ENCODE data around the gene GPR180. TPM values are rescaled to one million over a fixed set of nuclear protein-coding genes. Genes with fewer than 3 reads are reported as not detected.

The GPR180 gene
- total and polyA plus RNA-seq, 4 donors: 6.4 to 19.4 (median 8.1) TPM

- H3K4me1 ChIP-seq (ENCODE audit: control insufficient read depth, insufficient read depth, low read length): no peaks in the 10 kb centered on the region
- H3K36me3 ChIP-seq (ENCODE audit: control insufficient read depth, insufficient read depth, low read length): no peaks in the 10 kb centered on the region
- no peak overlapping the region for H3K27ac ChIP-seq (ENCODE audit: low read depth, low read length)
- peaks cover 4% of the 10 kb centered on the region for H3K9me3 ChIP-seq (ENCODE audit: control insufficient read depth, insufficient read depth, low read length)
- peaks cover 6% of the 10 kb centered on the region for H3K27me3 ChIP-seq (ENCODE audit: control insufficient read depth, insufficient read depth, low read length)
- H3K4me3 ChIP-seq (ENCODE audit: low read depth, low read length): no peak overlapping the region
- no peak for DNase-seq (ENCODE audit: low read depth in 4 of 6, low spot score in 6 of 6)
Observed at GRCh38 chr13:94659598-94659946, 57.9 kb downstream of the GPR180 start.

GRCh38 chr13:94660695-94661326 lies 59.2 kb downstream of the GPR180 start:
- H3K27me3 ChIP-seq (ENCODE audit: control insufficient read depth, insufficient read depth, low read length): peaks cover 8% of the 10 kb centered on the region
- WGBS (ENCODE audit: insufficient coverage): 0% methylated on average over 1 of the region's 6 CpGs
- H3K27ac ChIP-seq (ENCODE audit: low read depth, low read length): no peak overlapping the region
- H3K4me1 ChIP-seq (ENCODE audit: control insufficient read depth, insufficient read depth, low read length): no peaks in the 10 kb centered on the region
- no peak overlapping the region for H3K4me3 ChIP-seq (ENCODE audit: low read depth, low read length)
- DNase-seq (ENCODE audit: low read depth in 4 of 6, low spot score in 6 of 6): peak in 2 of 6 donors; percentile 57 to 60
- H3K9me3 ChIP-seq (ENCODE audit: control insufficient read depth, insufficient read depth, low read length): peaks cover 4% of the 10 kb centered on the region
- no peaks in the 10 kb centered on the region for H3K36me3 ChIP-seq (ENCODE audit: control insufficient read depth, insufficient read depth, low read length)

- Histone ChIP-seq H3K27ac (ENCODE audit: low read depth, low read length) (no peak overlapping the region), H3K27me3 (ENCODE audit: control insufficient read depth, insufficient read depth, low read length) (peaks cover 8% of the 10 kb centered on the region), H3K36me3 (ENCODE audit: control insufficient read depth, insufficient read depth, low read length) (no peaks in the 10 kb centered on the region), H3K4me3 (ENCODE audit: low read depth, low read length) (no peak overlapping the region), H3K4me1 (ENCODE audit: control insufficient read depth, insufficient read depth, low read length) (no peaks in the 10 kb centered on the region), H3K9me3 (ENCODE audit: control insufficient read depth, insufficient read depth, low read length) (no peaks in the 10 kb centered on the region)
- peak in 2 of 6 donors; percentile 20 to 52 for DNase-seq (ENCODE audit: low read depth in 4 of 6, low spot score in 6 of 6)
- WGBS (ENCODE audit: insufficient coverage): no CpG with 5 or more reads among the region's 5 CpGs
Observed at GRCh38 chr13:94661406-94661805, 59.7 kb downstream of the GPR180 start.

DNA sequence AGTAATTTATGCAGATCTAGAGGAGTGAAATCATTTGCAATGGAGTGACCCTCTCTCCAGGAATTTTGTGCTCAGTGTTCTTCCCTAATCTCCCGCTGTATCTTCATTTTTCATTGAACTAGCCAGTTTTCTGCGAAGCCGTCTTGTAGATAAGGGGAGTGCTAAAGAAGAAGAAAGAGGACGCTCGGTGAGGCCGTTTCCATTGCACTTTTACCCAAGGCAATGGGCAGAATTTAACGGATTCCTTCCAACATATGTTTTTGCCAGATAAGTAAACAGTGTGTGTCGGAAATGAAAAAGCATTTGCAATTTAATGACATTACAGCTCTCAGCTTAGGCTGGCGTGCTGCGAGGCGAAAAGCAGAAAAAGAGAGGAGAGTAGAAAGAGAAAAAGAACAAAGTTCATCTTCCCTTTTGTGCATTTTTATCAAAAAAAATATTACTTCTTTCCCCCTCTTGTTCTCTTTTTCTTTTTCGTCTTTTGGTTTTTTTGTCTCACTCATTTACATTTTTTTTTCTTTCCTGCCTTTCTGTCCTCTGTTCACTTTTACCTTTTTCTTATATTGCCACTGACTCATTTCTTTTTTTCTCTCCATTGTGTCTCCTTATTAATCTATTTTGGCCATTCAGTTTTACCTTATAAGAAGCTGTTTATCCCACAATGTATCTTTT lies 60.8 kb downstream of the GPR180 start:
- Histone ChIP-seq H3K9me3 (ENCODE audit: control insufficient read depth, insufficient read depth, low read length) (no peaks in the 10 kb centered on the region), H3K36me3 (ENCODE audit: control insufficient read depth, insufficient read depth, low read length) (no peaks in the 10 kb centered on the region), H3K27me3 (ENCODE audit: control insufficient read depth, insufficient read depth, low read length) (peaks cover 8% of the 10 kb centered on the region), H3K4me1 (ENCODE audit: control insufficient read depth, insufficient read depth, low read length) (no peaks in the 10 kb centered on the region), H3K4me3 (ENCODE audit: low read depth, low read length) (no peak overlapping the region), H3K27ac (ENCODE audit: low read depth, low read length) (no peak overlapping the region)
- peak in 2 of 6 donors; percentile 59 to 67 for DNase-seq (ENCODE audit: low read depth in 4 of 6, low spot score in 6 of 6)
- WGBS (ENCODE audit: insufficient coverage): 0% methylated on average over 1 of the region's 12 CpGs

- WGBS (ENCODE audit: insufficient coverage): 76% methylated on average over 6 of the region's 7 CpGs
- H3K9me3 ChIP-seq (ENCODE audit: control insufficient read depth, insufficient read depth, low read length): no peaks in the 10 kb centered on the region
Observed at GRCh38 chr13:94664889-94665288, 63.2 kb downstream of the GPR180 start.

DNA sequence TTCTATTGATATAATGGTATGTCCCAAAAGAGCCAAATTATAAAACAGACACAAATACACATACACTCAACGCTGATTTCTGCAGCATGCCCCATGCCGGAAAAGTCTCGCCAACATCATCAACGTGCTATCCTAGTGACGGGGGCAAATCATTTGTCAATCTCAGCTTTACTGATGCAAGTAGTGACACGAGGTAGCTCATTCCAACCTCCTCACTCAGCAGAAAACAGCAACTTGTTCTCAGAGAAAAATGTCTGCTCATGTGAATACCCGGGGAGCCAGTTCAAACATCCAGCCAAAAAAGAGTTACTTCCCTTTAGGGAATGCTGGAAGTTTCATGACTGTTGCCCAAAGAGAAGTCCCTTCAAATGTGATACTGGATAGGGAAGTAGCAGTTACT lies 64.4 kb downstream of the GPR180 start:
- WGBS (ENCODE audit: insufficient coverage): 91% methylated on average over 6 of the region's 7 CpGs
- no peak for DNase-seq (ENCODE audit: low read depth in 4 of 6, low spot score in 6 of 6)
- Histone ChIP-seq H3K27me3 (ENCODE audit: control insufficient read depth, insufficient read depth, low read length) (peaks cover 8% of the 10 kb centered on the region), H3K36me3 (ENCODE audit: control insufficient read depth, insufficient read depth, low read length) (no peaks in the 10 kb centered on the region), H3K4me3 (ENCODE audit: low read depth, low read length) (no peak overlapping the region), H3K4me1 (ENCODE audit: control insufficient read depth, insufficient read depth, low read length) (no peaks in the 10 kb centered on the region), H3K9me3 (ENCODE audit: control insufficient read depth, insufficient read depth, low read length) (no peaks in the 10 kb centered on the region), H3K27ac (ENCODE audit: low read depth, low read length) (no peak overlapping the region)

More at GRCh38 chr13:94664889-94665288, 63.2 kb downstream of the GPR180 start:
- H3K36me3 ChIP-seq (ENCODE audit: control insufficient read depth, insufficient read depth, low read length): no peaks in the 10 kb centered on the region
- H3K4me1 ChIP-seq (ENCODE audit: control insufficient read depth, insufficient read depth, low read length): no peaks in the 10 kb centered on the region
- H3K27ac ChIP-seq (ENCODE audit: low read depth, low read length): no peak overlapping the region
- no peak for DNase-seq (ENCODE audit: low read depth in 4 of 6, low spot score in 6 of 6)
- H3K27me3 ChIP-seq (ENCODE audit: control insufficient read depth, insufficient read depth, low read length): peaks cover 8% of the 10 kb centered on the region
- no peak overlapping the region for H3K4me3 ChIP-seq (ENCODE audit: low read depth, low read length)

DNA sequence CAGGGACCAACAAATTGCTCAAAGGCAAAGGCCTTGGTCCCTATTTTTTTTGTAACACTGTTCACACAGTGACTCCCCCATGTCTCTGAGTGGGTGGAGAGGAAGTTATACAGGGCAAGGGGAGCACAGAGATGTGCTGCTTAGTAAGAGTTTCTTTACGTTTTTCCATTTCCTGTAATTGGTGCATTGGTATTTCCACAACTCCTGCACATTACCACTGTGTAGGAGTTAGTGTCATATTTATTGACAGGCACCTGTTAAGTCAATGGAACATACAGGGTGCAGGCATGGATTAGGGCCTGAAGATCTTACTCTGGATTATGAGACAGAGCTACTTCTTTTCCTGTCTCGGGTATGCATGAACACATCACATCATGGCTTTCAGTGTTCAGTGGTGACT lies 65.5 kb downstream of the GPR180 start:
- Histone ChIP-seq H3K4me3 (ENCODE audit: low read depth, low read length) (no peak overlapping the region), H3K27me3 (ENCODE audit: control insufficient read depth, insufficient read depth, low read length) (peaks cover 3% of the 10 kb centered on the region), H3K27ac (ENCODE audit: low read depth, low read length) (no peak overlapping the region), H3K4me1 (ENCODE audit: control insufficient read depth, insufficient read depth, low read length) (no peaks in the 10 kb centered on the region), H3K9me3 (ENCODE audit: control insufficient read depth, insufficient read depth, low read length) (no peaks in the 10 kb centered on the region), H3K36me3 (ENCODE audit: control insufficient read depth, insufficient read depth, low read length) (no peaks in the 10 kb centered on the region)
- no peak for DNase-seq (ENCODE audit: low read depth in 4 of 6, low spot score in 6 of 6)
- WGBS (ENCODE audit: insufficient coverage): 91% methylated on average over 1 of the region's 2 CpGs

- 67% methylated on average over 1 of the region's 2 CpGs for WGBS (ENCODE audit: insufficient coverage)
- Histone ChIP-seq H3K36me3 (ENCODE audit: control insufficient read depth, insufficient read depth, low read length) (no peaks in the 10 kb centered on the region), H3K4me1 (ENCODE audit: control insufficient read depth, insufficient read depth, low read length) (no peaks in the 10 kb centered on the region), H3K27me3 (ENCODE audit: control insufficient read depth, insufficient read depth, low read length) (no peaks in the 10 kb centered on the region), H3K27ac (ENCODE audit: low read depth, low read length) (no peak overlapping the region), H3K9me3 (ENCODE audit: control insufficient read depth, insufficient read depth, low read length) (no peaks in the 10 kb centered on the region), H3K4me3 (ENCODE audit: low read depth, low read length) (no peak overlapping the region)
- no peak for DNase-seq (ENCODE audit: low read depth in 4 of 6, low spot score in 6 of 6)
Observed at GRCh38 chr13:94672400-94672799, 70.7 kb downstream of the GPR180 start.

DNA sequence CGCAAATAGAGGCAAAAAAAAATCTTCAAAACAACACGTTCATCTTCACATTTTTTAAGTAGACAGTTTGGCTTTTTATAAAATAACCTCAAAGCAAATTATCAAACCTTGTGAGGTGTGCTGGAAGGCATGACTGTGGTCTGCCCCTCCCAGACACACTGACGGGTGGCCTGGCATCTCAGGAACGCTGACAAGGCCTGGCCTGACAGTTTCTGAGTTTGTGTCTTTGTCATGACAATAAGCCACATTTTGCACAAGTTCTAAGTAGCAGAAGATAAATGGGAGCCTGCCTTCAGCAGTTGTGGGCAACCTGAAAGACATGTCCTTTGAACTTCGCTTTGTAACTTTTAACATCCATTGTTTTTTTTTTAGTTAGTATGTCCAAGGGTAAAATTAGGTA lies 72.2 kb downstream of the GPR180 start:
- Histone ChIP-seq H3K4me3 (ENCODE audit: low read depth, low read length) (no peak overlapping the region), H3K4me1 (ENCODE audit: control insufficient read depth, insufficient read depth, low read length) (no peaks in the 10 kb centered on the region), H3K27me3 (ENCODE audit: control insufficient read depth, insufficient read depth, low read length) (no peaks in the 10 kb centered on the region), H3K27ac (ENCODE audit: low read depth, low read length) (no peak overlapping the region), H3K9me3 (ENCODE audit: control insufficient read depth, insufficient read depth, low read length) (peaks cover 2% of the 10 kb centered on the region), H3K36me3 (ENCODE audit: control insufficient read depth, insufficient read depth, low read length) (no peaks in the 10 kb centered on the region)
- DNase-seq (ENCODE audit: low read depth in 4 of 6, low spot score in 6 of 6): no peak
- WGBS (ENCODE audit: insufficient coverage): 47% methylated on average over 3 of the region's 5 CpGs
